Right renal pelvis (tissue), 4 donors: Measurements from ENCODE around the gene FAM204A. TPM values are rescaled to one million over a fixed set of nuclear protein-coding genes. Genes with fewer than 3 reads are reported as not detected.

Experiments
- DNase-seq, 4 donors: peaks; one replicate each; pipeline ENCODE4 v3.0.0-alpha.2; 2013; ENCODE audit warnings: low read depth in 4 of 4, low spot score in 3 of 4, missing footprints in 1 of 4
- polyA plus RNA-seq, 4 donors: library from polyadenylated mRNA; unstranded; fragments of 120-200 nt; gene quantifications; one replicate each; pipeline ENCODE4 v1.2.1, GENCODE V29; 2013; ENCODE audit not compliant: insufficient read length in 4 of 4

Gene FAM204A
- polyA plus RNA-seq, 4 donors = 77.2 to 87.0 (median 80.4) TPM

- DNase-seq = no peak
Measured at GRCh38 chr10:118254654-118255053, 87.5 kb downstream of the FAM204A start.

GRCh38 chr10:118253397-118253796 lies 88.7 kb downstream of the FAM204A start:
- no peak for DNase-seq

- no peak for DNase-seq
Measured at GRCh38 chr10:118251791-118252190, 90.3 kb downstream of the FAM204A start.

- DNase-seq = no peak
Measured at GRCh38 chr10:118249714-118250113, 92.4 kb downstream of the FAM204A start.
